Ishikawa (cell line): Measurements from ENCODE around the gene MYCBP.

Experiments used
- CEBPB ChIP-seq: IDR thresholded peaks from 2 replicates; pipeline ENCODE4 v1.6.1; 2012
- CREB1 ChIP-seq: IDR thresholded peaks from 2 replicates; pipeline ENCODE4 v1.6.1; 2012; ENCODE audit warnings: low read depth
- EGR1 ChIP-seq: IDR thresholded peaks from 2 replicates; pipeline ENCODE4 v1.6.1; 2012
- EP300 ChIP-seq: IDR thresholded peaks from 2 replicates; pipeline ENCODE4 v1.6.1; 2012; ENCODE audit warnings: borderline replicate concordance
- FOXM1 ChIP-seq: IDR thresholded peaks from 2 replicates; pipeline ENCODE4 v1.6.1; 2012; ENCODE audit warnings: low read depth, borderline replicate concordance
- NFIC ChIP-seq: IDR thresholded peaks from 2 replicates; pipeline ENCODE4 v1.6.1; 2012
- RAD21 ChIP-seq: IDR thresholded peaks from 2 replicates; pipeline ENCODE4 v1.6.1; 2012; ENCODE audit warnings: low read depth
- TAF1 ChIP-seq: IDR thresholded peaks from 2 replicates; pipeline ENCODE4 v1.6.1; 2012; ENCODE audit warnings: low read depth, mild to moderate bottlenecking
- TCF12 ChIP-seq: IDR thresholded peaks from 2 replicates; pipeline ENCODE4 v1.6.1; 2012; ENCODE audit warnings: low read depth
- TEAD4 ChIP-seq: IDR thresholded peaks from 2 replicates; pipeline ENCODE4 v1.6.1; 2012
- YY1 ChIP-seq: IDR thresholded peaks from 2 replicates; pipeline ENCODE4 v1.6.1; 2012; ENCODE audit warnings: low read depth
- ZBTB7A ChIP-seq: IDR thresholded peaks from 2 replicates; pipeline ENCODE4 v1.6.1; 2012; ENCODE audit warnings: low read depth
- TF ChIP-seq, protein P1 (sequence below): IDR thresholded peaks from 2 replicates; pipeline ENCODE4 v1.6.1; 2012
- TF ChIP-seq, protein P2 (sequence below): IDR thresholded peaks from 2 replicates; pipeline ENCODE4 v1.6.1; 2012
- TF ChIP-seq, protein P3 (sequence below): IDR thresholded peaks from 2 replicates; pipeline ENCODE4 v1.6.1; 2012; ENCODE audit warnings: low read depth, mild to moderate bottlenecking

The MYCBP gene

DNA sequence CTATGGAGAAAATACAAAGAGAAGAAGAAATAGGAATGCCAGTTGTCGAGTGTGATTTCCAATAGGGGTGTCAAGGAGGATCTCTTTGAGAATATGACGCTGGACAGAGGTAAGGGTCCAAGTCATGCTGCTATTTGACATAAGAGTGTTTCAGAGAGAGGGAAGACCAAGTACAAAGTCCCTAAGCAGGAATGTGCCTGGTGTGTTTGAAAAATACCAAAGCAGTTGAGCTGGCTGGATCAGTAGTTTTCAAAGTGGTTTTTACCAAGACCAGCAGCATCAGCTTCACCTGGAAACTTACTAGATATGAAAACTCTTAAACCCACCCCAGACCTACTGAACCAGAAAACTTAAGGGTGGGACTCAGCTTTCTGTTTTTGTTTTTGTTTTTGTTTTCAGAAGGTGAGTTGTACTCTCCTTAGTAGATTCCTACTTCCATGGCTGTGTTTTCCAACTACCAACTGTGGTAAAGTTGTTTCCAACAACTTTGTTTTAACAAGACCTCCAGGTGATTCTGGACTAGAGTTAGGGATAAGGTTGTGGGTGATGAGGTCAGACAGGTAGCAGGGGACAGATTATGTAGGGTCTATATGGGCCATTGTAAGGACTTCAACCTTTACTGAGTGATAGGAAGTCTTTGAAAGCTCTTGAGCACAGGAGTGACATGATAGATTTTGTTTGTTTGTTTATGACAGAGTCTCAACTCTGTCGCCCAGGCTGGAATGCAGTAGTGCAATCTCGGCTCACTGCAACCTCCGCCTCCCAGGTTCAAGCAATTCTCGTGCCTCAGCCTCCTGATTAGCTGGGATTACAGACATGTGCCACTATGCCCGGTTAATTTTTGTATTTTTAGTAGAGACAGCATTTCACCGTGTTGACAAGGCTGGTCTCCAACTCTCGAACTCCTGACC, 15.5 kb upstream of the MYCBP start:
- no peak for TF ChIP-seq NFIC
- TF ChIP-seq TAF1, result no peak
- TF ChIP-seq CEBPB, result no peak
- TF ChIP-seq ZBTB7A, result no peak
- TF ChIP-seq TEAD4, result no peak
- TF ChIP-seq, protein P1, sequence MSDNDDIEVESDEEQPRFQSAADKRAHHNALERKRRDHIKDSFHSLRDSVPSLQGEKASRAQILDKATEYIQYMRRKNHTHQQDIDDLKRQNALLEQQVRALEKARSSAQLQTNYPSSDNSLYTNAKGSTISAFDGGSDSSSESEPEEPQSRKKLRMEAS, result no peak
- no peak for TF ChIP-seq TCF12
- TF ChIP-seq, protein P2, sequence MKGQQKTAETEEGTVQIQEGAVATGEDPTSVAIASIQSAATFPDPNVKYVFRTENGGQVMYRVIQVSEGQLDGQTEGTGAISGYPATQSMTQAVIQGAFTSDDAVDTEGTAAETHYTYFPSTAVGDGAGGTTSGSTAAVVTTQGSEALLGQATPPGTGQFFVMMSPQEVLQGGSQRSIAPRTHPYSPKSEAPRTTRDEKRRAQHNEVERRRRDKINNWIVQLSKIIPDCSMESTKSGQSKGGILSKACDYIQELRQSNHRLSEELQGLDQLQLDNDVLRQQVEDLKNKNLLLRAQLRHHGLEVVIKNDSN, result no peak
- no peak for TF ChIP-seq RAD21

DNA sequence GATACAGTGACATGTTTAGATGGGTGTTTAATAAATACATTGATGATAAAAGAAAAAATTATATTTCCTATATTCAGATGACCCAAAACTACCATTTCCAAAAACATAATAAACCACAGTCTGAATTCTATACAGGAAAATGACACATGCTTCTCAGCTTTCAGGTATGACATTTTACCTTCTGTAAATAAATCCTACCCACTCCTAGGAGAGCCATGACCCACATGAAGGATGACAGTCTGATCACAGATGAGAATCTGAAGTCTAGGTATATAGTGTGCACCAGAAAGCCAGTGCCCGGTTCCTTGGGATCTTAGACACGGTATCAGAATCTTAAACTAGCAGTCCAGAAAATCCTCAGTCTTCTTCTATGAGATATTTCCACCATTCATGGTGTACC, 11.9 kb upstream of the MYCBP start:
- TF ChIP-seq CREB1 (no peak), EP300 (no peak), CEBPB (no peak), YY1 (no peak), TAF1 (no peak), ZBTB7A (no peak), NFIC (no peak), TEAD4 (no peak), EGR1 (no peak), TCF12 (no peak), FOXM1 (no peak), RAD21 (no peak)
- TF ChIP-seq, protein P1, result no peak
- TF ChIP-seq, protein P3, sequence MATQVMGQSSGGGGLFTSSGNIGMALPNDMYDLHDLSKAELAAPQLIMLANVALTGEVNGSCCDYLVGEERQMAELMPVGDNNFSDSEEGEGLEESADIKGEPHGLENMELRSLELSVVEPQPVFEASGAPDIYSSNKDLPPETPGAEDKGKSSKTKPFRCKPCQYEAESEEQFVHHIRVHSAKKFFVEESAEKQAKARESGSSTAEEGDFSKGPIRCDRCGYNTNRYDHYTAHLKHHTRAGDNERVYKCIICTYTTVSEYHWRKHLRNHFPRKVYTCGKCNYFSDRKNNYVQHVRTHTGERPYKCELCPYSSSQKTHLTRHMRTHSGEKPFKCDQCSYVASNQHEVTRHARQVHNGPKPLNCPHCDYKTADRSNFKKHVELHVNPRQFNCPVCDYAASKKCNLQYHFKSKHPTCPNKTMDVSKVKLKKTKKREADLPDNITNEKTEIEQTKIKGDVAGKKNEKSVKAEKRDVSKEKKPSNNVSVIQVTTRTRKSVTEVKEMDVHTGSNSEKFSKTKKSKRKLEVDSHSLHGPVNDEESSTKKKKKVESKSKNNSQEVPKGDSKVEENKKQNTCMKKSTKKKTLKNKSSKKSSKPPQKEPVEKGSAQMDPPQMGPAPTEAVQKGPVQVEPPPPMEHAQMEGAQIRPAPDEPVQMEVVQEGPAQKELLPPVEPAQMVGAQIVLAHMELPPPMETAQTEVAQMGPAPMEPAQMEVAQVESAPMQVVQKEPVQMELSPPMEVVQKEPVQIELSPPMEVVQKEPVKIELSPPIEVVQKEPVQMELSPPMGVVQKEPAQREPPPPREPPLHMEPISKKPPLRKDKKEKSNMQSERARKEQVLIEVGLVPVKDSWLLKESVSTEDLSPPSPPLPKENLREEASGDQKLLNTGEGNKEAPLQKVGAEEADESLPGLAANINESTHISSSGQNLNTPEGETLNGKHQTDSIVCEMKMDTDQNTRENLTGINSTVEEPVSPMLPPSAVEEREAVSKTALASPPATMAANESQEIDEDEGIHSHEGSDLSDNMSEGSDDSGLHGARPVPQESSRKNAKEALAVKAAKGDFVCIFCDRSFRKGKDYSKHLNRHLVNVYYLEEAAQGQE, result no peak
- TF ChIP-seq, protein P2, result no peak

DNA sequence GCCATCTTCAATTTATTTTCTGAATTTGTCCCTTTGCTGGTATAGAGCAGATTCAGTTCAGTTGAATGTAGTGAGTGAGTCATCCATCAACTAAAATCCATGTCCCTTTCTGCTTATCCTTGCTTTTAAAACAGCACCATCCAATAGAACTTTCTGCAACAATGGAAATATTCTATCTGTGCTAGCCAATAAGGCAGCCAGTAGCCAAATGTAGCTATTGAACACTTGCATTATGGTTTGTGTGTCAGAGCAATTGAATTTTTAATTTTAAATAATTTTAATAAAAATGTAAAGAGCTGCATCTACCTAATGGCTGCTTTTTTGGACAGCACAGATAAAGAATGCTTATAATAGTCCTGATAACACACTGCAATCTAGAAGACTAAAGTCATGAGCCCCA, 8.3 kb upstream of the MYCBP start, which contains the start of gene GJA9:
GJA9 (minus strand) TSS at position 101 of the 400 bp plus-strand sequence. CDS start 5,489 bp downstream, outside the sequence.
- no peak for TF ChIP-seq TCF12
- TF ChIP-seq RAD21, result no peak

DNA sequence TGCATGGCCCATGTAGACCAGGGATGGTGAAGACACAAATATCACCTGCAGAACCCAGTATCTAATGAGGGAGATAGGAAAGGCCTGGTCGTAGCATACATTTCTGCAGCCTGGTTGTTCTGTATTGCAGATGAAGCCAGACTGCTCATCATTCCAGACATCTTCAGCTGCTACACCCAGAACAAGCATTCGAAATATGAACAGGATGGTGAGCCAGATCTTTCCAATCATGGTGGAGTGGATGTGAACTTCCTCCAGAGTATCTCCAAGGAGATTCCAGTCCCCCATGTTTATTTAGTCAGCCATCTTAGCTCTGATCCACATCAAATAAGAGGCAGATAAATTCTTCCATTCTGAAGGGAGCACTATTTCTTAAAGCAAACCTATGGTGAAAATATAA, 2.7 kb upstream of the MYCBP start:
- TF ChIP-seq ZBTB7A (no peak), NFIC (no peak), TAF1 (no peak), YY1 (no peak)
- TF ChIP-seq, protein P2, result no peak

DNA sequence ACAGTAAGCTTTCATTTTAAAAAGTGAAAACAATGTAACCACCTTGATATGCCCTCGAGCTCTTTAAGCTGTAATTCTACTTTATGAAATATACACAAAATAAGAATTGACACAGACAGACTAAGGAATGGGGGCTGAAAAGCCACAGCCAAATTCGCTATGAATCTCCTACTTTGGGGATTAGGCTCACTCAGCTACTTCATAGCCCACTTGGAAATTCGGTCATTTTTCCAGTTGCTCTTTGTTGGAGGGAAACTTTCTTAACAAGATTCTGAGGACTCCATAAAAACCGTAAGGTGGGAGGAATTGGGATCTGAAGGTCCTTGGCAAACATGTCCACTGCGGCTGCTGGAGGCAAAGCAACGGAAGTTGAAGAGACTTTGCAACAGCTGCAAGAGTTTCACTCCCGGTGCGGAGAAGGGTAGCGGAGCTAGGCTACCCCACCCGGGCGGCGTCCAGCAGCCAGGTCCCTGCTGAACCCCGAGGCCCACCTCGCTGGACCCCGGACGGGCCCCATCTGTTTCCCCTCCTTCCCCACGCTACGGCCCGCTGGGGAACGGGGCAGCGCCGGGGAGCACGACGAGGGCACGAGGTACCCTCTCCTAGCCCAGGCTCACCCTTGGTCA, 634 bp downstream of the MYCBP start:
- TF ChIP-seq EGR1 (no peak), TEAD4 (no peak)

DNA sequence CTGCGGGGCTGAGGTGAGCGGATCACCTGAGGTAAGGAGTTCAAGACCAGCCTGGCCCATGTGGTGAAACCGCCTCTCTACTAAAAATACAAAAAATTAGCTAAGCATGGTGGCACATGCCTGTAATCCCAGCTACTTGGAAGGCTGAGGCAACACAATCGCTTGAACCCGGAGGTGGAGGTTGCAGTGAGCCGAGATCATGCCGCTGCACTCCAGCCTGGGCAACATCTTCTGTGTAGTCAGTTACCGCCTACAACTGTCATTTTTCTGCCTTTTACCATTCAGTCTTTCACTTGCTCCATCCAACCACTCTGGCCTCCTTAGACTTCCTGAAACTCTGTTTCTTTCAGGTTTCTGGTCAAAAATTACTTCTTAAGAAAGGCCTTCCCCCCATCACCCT, 2.2 kb downstream of the MYCBP start:
- no peak for TF ChIP-seq EP300
- no peak for TF ChIP-seq CEBPB
- TF ChIP-seq FOXM1, result no peak
- TF ChIP-seq TEAD4, result no peak
- no peak for TF ChIP-seq RAD21
- TF ChIP-seq CREB1, result no peak
- TF ChIP-seq ZBTB7A, result no peak
- TF ChIP-seq TCF12, result no peak
- TF ChIP-seq TAF1, result no peak
- TF ChIP-seq, protein P3, result no peak
- TF ChIP-seq, protein P1, result no peak
- TF ChIP-seq NFIC, result no peak
- TF ChIP-seq, protein P2, result no peak
- no peak for TF ChIP-seq EGR1
